Brain pericyte (primary cell): ENCODE results near the gene FNBP1.
"Not testable (repeated sequence)": the region's sequence is repeated elsewhere in the genome, so short reads cannot be mapped to it uniquely, and the experiment has no call there.

ENCODE experiments used
- DNase-seq: peaks from one replicate; pipeline ENCODE4 v3.0.0-alpha.2; 2012; ENCODE audit warnings: low read depth, low spot score

The FNBP1 gene

GRCh38 chr9:129953736-129954135 is 89.3 kb downstream of the FNBP1 start:
- DNase-seq = no peak

- DNase-seq = no peak
Observed at GRCh38 chr9:129952337-129952736, 90.7 kb downstream of the FNBP1 start.

GRCh38 chr9:129949821-129950220 is 93.2 kb downstream of the FNBP1 start:
- no peak for DNase-seq

GRCh38 chr9:129948626-129949025 is 94.4 kb downstream of the FNBP1 start:
- not testable (repeated sequence) for DNase-seq

- DNase-seq = no peak
Observed at GRCh38 chr9:129946246-129946995, 96.6 kb downstream of the FNBP1 start.

GRCh38 chr9:129945314-129945713 is 97.7 kb downstream of the FNBP1 start:
- no peak for DNase-seq

- no peak for DNase-seq
Observed at GRCh38 chr9:129944506-129945116, 98.4 kb downstream of the FNBP1 start.

- no peak for DNase-seq
Observed at GRCh38 chr9:129939431-129939830, 103.6 kb downstream of the FNBP1 start.

- no peak for DNase-seq
Observed at GRCh38 chr9:129938291-129938979, 104.6 kb downstream of the FNBP1 start.

- DNase-seq = not testable (repeated sequence)
Observed at GRCh38 chr9:129937879-129938278, 105.1 kb downstream of the FNBP1 start.

- DNase-seq = no peak
Observed at GRCh38 chr9:129936222-129936621, 106.8 kb downstream of the FNBP1 start.

GRCh38 chr9:129934780-129935179 is 108.2 kb downstream of the FNBP1 start:
- no peak for DNase-seq

GRCh38 chr9:129934041-129934591 is 108.9 kb downstream of the FNBP1 start:
- no peak for DNase-seq

GRCh38 chr9:129933185-129934040 is 109.6 kb downstream of the FNBP1 start:
- no peak for DNase-seq

- no peak for DNase-seq
Observed at GRCh38 chr9:129932303-129933151, 110.5 kb downstream of the FNBP1 start.

GRCh38 chr9:129930743-129931142 is 112.2 kb downstream of the FNBP1 start:
- no peak for DNase-seq

- no peak for DNase-seq
Observed at GRCh38 chr9:129929496-129930125, 113.4 kb downstream of the FNBP1 start.

GRCh38 chr9:129923589-129923988 is 119.4 kb downstream of the FNBP1 start:
- no peak for DNase-seq

GRCh38 chr9:129921905-129922304 is 121.1 kb downstream of the FNBP1 start:
- DNase-seq = no peak

- DNase-seq = no peak
Observed at GRCh38 chr9:129919841-129920240, 123.1 kb downstream of the FNBP1 start.
